ENCODE measurements around the gene SPDYE3. TPM values are rescaled to one million over a fixed set of nuclear protein-coding genes. Genes with fewer than 3 reads are reported as not detected.
"Not testable (repeated sequence)": the region's sequence is repeated elsewhere in the genome, so short reads cannot be mapped to it uniquely, and the experiment has no call there.

SPDYE3 gene
- polyA plus RNA-seq, 4 donors: 6.9 to 9.1 (median 7.1) TPM

- not testable (repeated sequence) for DNase-seq (ENCODE audit: low read depth in 4 of 4, low spot score in 2 of 4)
These were observed 20.1 kb upstream of the SPDYE3 start for GRCh38 chr7:100287191-100287969.

GRCh38 chr7:100288258-100288657 lies 19.2 kb upstream of the SPDYE3 start:
- not testable (repeated sequence) for DNase-seq (ENCODE audit: low read depth in 4 of 4, low spot score in 2 of 4)

- DNase-seq (ENCODE audit: low read depth in 4 of 4, low spot score in 2 of 4): not testable (repeated sequence)
These were observed 15.3 kb upstream of the SPDYE3 start for GRCh38 chr7:100292162-100292561.

- DNase-seq (ENCODE audit: low read depth in 4 of 4, low spot score in 2 of 4): not testable (repeated sequence)
These were observed 12.2 kb upstream of the SPDYE3 start for GRCh38 chr7:100295269-100295668.

- DNase-seq (ENCODE audit: low read depth in 4 of 4, low spot score in 2 of 4): not testable (repeated sequence)
These were observed 9.5 kb upstream of the SPDYE3 start for GRCh38 chr7:100297852-100298631.

- DNase-seq (ENCODE audit: low read depth in 4 of 4, low spot score in 2 of 4): not testable (repeated sequence)
These were observed 8.9 kb upstream of the SPDYE3 start for GRCh38 chr7:100298632-100298895.

- not testable (repeated sequence) for DNase-seq (ENCODE audit: low read depth in 4 of 4, low spot score in 2 of 4)
These were observed 3.0 kb upstream of the SPDYE3 start for GRCh38 chr7:100304526-100304925.

- DNase-seq (ENCODE audit: low read depth in 4 of 4, low spot score in 2 of 4): not testable (repeated sequence)
These were observed 10.8 kb downstream of the SPDYE3 start for GRCh38 chr7:100318329-100318728.

- not testable (repeated sequence) for DNase-seq (ENCODE audit: low read depth in 4 of 4, low spot score in 2 of 4)
These were observed 14.1 kb downstream of the SPDYE3 start for GRCh38 chr7:100321648-100322047.

- not testable (repeated sequence) for DNase-seq (ENCODE audit: low read depth in 4 of 4, low spot score in 2 of 4)
These were observed 16.7 kb downstream of the SPDYE3 start for GRCh38 chr7:100324194-100324593.

- not testable (repeated sequence) for DNase-seq (ENCODE audit: low read depth in 4 of 4, low spot score in 2 of 4)
These were observed 18.2 kb downstream of the SPDYE3 start for GRCh38 chr7:100325671-100326070.

GRCh38 chr7:100326914-100327313 lies 19.4 kb downstream of the SPDYE3 start:
- DNase-seq (ENCODE audit: low read depth in 4 of 4, low spot score in 2 of 4): not testable (repeated sequence)

- peak; percentile 77 to 87 (median 82) for DNase-seq (ENCODE audit: low read depth in 4 of 4, low spot score in 2 of 4)
These were observed 28.3 kb downstream of the SPDYE3 start for GRCh38 chr7:100335566-100336466.

- DNase-seq (ENCODE audit: low read depth in 4 of 4, low spot score in 2 of 4): not testable (repeated sequence)
These were observed 30.7 kb downstream of the SPDYE3 start for GRCh38 chr7:100338083-100338696.

GRCh38 chr7:100341286-100341685 lies 33.8 kb downstream of the SPDYE3 start:
- not testable (repeated sequence) for DNase-seq (ENCODE audit: low read depth in 4 of 4, low spot score in 2 of 4)

- no peak for DNase-seq (ENCODE audit: low read depth in 4 of 4, low spot score in 2 of 4)
These were observed 35.3 kb downstream of the SPDYE3 start for GRCh38 chr7:100342765-100343164.

- not testable (repeated sequence) for DNase-seq (ENCODE audit: low read depth in 4 of 4, low spot score in 2 of 4)
These were observed 36.6 kb downstream of the SPDYE3 start for GRCh38 chr7:100344124-100344559.

- DNase-seq (ENCODE audit: low read depth in 4 of 4, low spot score in 2 of 4): peak in 1 of 4 donors; percentile 7
These were observed 37.2 kb downstream of the SPDYE3 start for GRCh38 chr7:100344560-100345287.

GRCh38 chr7:100345288-100345672 lies 37.8 kb downstream of the SPDYE3 start:
- not testable (repeated sequence) for DNase-seq (ENCODE audit: low read depth in 4 of 4, low spot score in 2 of 4)

GRCh38 chr7:100346921-100347320 lies 39.4 kb downstream of the SPDYE3 start:
- no peak for DNase-seq (ENCODE audit: low read depth in 4 of 4, low spot score in 2 of 4)
